GM19351 (cell line): ENCODE results near the gene NADSYN1.
A peak's percentile ranks its signal among the peaks of the same experiment; 100 is the strongest.

Source experiments
- ATAC-seq: cut with Tn5 transposase; IDR thresholded peaks from one replicate; pipeline ENCODE4 v1.9.1; 2021; ENCODE audit warnings: mild to moderate bottlenecking, moderate library complexity; ENCODE audit not compliant: unreplicated experiment

NADSYN1 gene

DNA sequence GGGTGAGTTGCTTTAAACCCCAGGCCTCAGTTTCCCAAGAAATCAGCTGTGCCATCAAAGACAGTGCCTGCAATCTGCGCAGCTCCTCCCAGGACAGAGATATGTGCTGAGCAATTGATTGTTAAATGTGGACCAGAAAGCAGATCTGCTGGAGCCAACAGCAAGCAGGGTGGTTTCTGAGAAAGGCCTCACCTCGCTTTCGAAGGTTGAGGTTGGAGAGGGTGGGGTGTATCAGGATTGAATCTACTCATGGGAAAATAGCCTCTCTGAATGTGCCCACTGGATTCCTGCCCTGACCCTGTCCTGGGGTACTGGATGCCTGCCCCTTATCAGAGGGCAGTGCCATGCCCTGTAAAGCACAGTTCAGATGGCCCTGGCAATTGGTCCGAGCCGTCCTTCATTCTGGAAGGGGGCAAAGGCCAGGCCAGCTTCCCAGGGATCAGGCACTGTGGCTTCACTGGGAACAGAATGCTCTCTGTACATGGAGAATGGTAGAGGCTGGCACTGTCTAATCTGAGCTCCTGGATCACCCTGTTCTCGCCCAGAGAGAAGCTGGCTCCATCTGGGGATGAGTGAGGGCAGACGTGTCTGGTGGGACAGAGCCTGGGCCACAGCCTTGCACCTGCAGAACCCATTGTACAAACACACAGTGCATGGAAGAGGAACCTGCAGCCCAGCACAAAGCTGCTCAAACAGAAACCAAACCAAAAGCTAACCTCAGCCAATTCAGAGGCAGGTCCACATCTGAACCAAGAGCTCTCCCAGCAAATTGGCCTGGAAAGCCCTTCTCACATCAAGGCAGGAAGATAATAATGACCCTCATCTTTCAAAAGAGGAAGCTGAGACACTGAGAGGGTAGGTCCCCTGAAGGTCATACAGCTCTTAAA lies 20.0 kb upstream of the NADSYN1 start:
- no peak for ATAC-seq

DNA sequence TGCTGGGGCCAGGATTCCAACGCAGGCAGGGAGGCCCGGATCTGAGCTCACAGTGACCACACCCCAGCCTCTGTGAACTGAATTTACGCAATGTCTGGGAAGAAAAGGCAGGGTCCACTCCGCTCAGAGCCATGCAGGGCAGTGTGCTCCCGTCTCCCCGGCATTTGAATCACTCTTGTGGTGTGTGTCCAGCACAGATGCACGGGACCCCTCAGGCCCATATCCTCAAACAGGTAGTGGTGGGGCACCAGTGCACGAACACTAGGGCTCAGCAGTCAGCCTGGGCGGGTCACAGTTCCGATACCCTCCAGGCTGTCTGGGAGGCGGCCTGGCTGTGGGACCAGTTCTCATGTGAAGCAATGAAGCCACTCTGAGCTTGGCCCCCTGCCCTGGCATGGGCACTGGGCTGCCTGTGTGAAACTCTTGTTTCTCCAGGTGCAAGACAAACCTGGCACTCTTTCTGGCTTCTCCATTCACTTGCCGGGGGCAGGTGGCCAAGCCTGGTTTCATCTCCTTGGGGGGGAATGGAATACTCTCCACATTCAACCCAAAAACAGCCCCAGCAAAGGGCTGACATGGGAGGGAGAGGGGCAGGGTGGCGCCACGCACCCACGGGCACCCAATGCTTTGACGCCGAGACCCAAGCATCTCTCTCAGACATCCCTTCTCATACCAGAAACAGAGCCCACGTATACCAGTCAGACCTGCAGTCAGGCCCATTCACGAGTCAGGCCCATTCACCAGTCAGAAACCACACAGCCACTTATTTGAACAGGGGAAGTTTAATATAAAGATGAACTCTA lies 19.2 kb upstream of the NADSYN1 start:
- ATAC-seq, result no peak

- ATAC-seq, result no peak
Measured at GRCh38 chr11:71434576-71435130, 18.4 kb upstream of the NADSYN1 start.

DNA sequence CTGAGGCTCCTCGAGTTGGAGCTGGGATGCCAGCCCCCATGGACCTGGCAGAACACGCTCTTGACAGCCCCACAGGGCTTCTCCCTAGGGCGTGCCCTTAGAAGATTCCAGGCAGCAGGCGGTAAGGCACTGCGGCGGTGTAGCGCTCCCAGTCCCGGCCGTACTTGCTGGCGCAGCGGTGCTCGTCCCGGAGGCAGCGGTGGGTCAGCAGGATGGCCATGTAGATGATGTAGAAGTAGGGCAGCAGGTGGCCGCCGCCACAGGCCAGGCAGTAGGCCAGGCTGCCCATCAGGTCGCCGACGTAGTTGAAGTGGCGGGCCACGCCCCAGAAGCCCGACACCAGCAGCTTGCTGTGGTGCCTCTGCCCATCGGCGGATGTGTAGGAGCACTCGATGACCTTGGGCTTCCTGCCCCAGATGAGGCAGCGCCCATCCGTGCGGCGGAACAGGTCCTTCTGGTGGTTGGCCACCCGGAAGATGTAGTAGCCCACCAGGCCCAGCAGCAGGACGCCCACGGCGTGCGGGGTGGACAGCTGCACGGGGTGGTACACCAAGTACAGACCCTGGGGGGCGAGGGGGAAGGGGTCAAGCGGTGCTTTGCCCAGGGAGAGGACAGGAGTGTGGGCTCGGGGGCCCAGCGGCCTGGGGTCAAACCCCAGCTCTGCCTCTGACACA lies 17.6 kb upstream of the NADSYN1 start:
- no peak for ATAC-seq

GRCh38 chr11:71436861-71437260 lies 16.1 kb upstream of the NADSYN1 start:
- ATAC-seq, result no peak

GRCh38 chr11:71437399-71437798 lies 15.6 kb upstream of the NADSYN1 start:
- no peak for ATAC-seq

DNA sequence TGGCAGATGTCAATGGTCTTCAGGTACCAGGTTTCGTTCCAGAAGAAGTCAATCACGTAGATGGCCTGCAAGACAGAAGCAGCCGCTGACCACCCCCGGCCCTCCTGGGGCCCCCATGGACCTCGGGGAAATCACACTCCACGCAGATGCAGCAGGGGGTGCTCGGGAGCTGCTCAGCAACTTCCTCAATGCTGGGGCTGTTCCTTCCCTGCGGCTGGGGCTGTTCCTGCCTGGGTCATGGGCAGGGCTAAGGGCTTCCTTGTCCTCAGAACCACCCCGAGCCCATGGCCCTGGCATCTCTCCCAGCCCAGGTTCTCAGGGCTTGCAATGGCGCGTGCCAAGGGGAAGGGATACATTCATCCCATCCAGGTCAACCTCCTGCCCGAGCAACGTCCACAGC lies 15.1 kb upstream of the NADSYN1 start:
- no peak for ATAC-seq

DNA sequence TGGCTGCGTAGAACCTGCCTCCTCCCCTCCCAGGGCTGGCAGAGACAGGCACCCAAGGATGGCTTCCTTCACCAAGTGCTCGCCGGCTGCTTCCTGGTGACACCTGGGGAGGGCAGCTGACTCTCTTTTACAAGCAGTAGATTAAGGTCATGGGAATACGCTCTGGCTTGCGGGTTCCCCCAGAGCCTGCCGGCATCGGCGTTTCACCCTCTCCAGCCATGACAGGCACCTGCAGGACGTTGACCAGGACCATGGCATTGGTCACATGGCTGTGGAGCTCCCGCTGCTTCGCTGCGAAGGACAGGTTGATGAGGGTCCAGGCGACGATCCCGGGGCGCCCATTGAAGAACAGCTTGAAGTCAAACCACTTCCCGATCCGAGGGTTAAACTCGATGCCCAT lies 14.4 kb upstream of the NADSYN1 start:
- ATAC-seq, result no peak

GRCh38 chr11:71440021-71440755 lies 12.8 kb upstream of the NADSYN1 start:
- ATAC-seq, result no peak

- ATAC-seq, result no peak
Measured at GRCh38 chr11:71441251-71441650, 11.8 kb upstream of the NADSYN1 start.

DNA sequence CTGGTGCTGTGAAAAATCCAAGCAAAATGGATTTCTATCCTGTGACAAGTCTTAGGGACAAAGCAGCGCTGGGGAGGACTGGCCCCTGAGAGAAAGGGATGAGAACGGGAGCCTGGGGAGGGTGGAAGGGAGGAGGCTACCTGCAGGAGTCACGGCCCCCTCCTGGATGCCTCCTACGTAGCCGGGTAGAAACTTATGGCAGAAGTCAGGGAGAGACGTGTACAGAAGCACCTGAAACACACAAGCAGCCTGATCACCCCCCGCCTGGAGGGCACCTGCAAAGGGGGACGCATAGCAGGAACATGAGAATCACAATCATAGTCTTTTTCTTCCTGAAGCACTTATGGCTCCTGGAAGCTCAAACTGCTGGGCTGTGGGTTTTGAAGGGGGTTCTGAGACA lies 10.9 kb upstream of the NADSYN1 start:
- ATAC-seq, result no peak

- ATAC-seq, result no peak
Measured at GRCh38 chr11:71442880-71443279, 10.1 kb upstream of the NADSYN1 start.

DNA sequence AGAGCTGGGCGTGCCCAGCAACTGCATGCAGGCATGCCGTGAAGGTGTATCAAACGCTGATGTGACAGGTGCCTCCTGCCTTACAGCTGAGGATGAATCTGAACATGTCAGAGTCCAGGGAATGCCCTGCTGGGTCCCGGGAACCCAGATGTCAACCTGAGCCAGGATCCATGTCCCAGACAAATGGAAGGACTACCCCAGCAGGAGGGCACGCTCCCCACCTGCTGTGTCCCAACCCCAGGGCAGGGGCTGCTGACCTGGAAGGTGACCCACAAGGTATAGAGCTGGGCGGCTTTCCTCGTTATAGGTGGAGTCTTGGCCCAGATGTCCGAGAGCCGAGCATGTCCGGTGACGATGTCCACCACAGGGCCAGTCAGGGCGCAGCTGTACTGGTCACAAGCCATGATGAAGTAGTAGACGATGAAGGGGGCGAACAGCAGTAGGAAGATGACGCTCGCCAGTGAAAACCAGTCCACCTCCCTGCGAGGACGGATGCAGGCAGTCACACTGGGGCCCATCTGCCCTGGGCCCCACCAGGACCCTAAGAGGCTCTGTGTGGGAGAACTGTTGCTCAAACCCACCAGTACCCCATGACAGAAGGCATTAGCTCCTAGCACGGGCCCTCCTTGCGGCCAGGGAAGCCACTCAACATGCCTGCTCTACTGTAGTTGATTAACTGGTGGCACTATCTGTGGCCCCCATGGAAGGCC lies 9.1 kb upstream of the NADSYN1 start:
- ATAC-seq, result no peak

DNA sequence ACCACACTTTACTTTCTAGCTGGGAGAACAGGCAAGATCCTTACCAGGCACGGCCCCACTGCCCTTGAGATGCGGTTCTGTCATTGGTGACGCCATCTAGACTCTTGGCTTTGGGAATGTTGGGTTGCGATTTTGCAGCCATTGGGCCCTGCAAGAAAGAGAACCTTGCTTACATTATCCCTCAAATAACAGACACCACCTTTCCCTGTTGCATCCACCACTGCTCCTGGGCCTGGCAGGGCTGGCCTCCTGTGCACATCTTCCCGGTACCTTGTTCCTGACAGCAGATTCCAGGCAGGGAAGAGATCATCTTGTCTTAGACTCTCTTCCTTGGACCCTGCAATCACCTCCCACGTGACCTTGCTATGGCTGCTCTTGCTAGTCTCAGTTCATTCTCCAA lies 8.2 kb upstream of the NADSYN1 start:
- ATAC-seq, result no peak

DNA sequence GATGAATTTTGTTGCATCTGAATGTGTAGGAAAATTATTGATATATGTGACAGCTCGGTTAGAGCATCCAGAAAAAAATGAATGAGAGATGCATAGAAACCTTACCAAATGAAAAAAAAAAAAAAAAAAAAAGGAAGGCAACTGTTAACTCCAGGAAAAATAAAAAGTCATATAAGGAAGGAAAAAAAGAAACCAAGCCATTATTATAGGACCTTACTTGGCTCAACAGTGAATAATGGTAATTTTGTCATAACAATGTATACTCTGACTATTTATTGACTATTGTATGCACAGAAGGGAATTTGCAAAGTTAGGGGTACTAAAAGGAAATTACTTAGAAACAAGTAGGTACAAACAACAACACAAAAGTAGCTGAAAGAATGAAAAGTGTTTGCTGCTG lies 6.9 kb upstream of the NADSYN1 start:
- no peak for ATAC-seq

DNA sequence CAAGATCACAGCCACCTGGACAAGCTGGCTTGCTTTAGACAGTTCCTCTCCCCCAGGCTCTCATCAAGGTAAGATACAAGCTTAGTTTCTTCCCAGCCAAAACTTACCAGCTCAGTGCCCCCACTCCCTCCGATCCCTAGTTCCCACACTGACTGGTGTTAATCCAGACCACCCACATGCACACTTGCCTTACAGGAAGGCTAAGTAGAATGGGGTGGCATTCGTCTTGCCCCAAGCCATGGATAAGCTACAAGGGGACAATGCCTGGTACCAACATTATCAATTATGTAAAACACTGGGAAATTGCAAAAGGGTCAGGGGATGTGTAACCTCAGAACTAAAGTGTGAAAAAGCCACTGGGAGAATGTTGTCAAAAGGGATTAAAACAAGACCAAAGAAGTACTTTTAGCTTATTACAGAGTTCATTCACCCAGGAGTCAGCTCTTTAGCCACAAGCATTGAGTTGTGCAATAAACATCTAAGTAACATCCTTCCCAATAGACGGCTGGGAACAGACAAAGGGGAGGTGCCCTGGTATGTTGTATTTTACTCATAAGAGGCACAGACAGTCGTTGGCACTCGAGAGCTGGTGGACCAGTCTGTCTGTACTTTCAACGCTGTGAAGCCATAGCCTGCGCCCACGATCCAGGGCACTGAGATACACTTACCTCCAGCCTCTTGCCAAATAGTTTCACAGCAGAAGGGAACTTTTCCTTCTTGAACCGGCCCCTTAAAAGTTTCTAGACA lies 5.9 kb upstream of the NADSYN1 start:
- ATAC-seq, result no peak

- ATAC-seq, result no peak
Measured at GRCh38 chr11:71447791-71448256, 5.2 kb upstream of the NADSYN1 start.

- peak; percentile 83 for ATAC-seq
Measured at GRCh38 chr11:71448257-71449171, 4.5 kb upstream of the NADSYN1 start, which contains the start of gene DHCR7. DHCR7 (minus strand) TSS chr11:71448393; CDS start chr11:71444952, 3,441 bp downstream.
